A549 (cell line): ENCODE data around the gene CXADR. TPM values are rescaled to one million over a fixed set of nuclear protein-coding genes. Genes with fewer than 3 reads are reported as not detected.

ENCODE experiments used
- ATAC-seq, 2 experiments: fragments of 200-7000 bp in 1 of 2; fragments of >200 bp in 1 of 2; cut with Nextera tagmentation in 1 of 2; cut with Tn5 transposase in 1 of 2; 3 replicates each; pipeline versions ENCODE4 v1.8.0 to v1.9.1; 2018 to 2020; ENCODE audit warnings: mild to moderate bottlenecking in 1 of 2, moderate library complexity in 1 of 2
- CTCF ChIA-PET: fragments of 300-600 bp; sonication (Branson Sonifier 250); formaldehyde crosslinking; extraction: SDS; loops from one replicate; lab custom pipeline; 2021; ENCODE audit warnings: antibody characterized with exemption, inconsistent platforms; lab: Yijun Ruan, JAX
- POLR2A ChIA-PET: fragments of 350-600 bp; formaldehyde crosslinking; extraction: SDS; loops from one replicate; lab custom pipeline; 2021; ENCODE audit warnings: antibody characterized with exemption, inconsistent platforms; lab: Yijun Ruan, JAX
- DNase-seq, 2 experiments: peaks; one replicate each; pipeline versions ENCODE4 v3.0.0 to v3.0.0-alpha.2; 2011 to 2016; ENCODE audit warnings: low read depth in 1 of 2, low spot score in 1 of 2
- FAIRE-seq: peaks from 2 replicates; lab custom pipeline; 2011; peaks lifted over from hg19 to GRCh38; lab: Jason Lieb, UNC
- H3K27ac ChIP-seq, 2 experiments: fragments of >200 bp; sonication (Bioruptor Twin); formaldehyde crosslinking; 3 replicates each; pipeline ENCODE4 v1.5.1; 2016 to 2017
- H3K4me1 ChIP-seq: fragments of >200 bp; sonication (Bioruptor Twin); formaldehyde crosslinking; 3 replicates; pipeline ENCODE4 v1.6.1; 2016
- H3K4me2 ChIP-seq: fragments of >200 bp; sonication (Bioruptor Twin); formaldehyde crosslinking; 3 replicates; pipeline ENCODE4 v1.6.1; 2016
- H3K4me3 ChIP-seq: fragments of >200 bp; sonication (Bioruptor Twin); formaldehyde crosslinking; 3 replicates; pipeline ENCODE4 v1.5.1; 2016
- H3K9me3 ChIP-seq: fragments of >200 bp; sonication (Bioruptor Twin); formaldehyde crosslinking; 3 replicates; pipeline ENCODE4 v1.6.1; 2016
- ATOH8 ChIP-seq: fragments of 250-450 bp; sonication (Bioruptor Pico); IDR thresholded peaks from 2 replicates; pipeline ENCODE4 v1.5.0; 2020; ENCODE audit warnings: low read depth, mild to moderate bottlenecking, moderate library complexity
- BCL3 ChIP-seq: fragments of >200 bp; sonication (Bioruptor Twin); formaldehyde crosslinking; IDR thresholded peaks from 3 replicates; pipeline ENCODE4 v1.6.1; 2016
- CBX2 ChIP-seq: fragments of 200-600 bp; sonication (generic); IDR thresholded peaks from 2 replicates; pipeline ENCODE4 v1.6.1; 2016; ENCODE audit warnings: low read depth, mild to moderate bottlenecking, borderline replicate concordance
- CBX8 ChIP-seq: fragments of 200-600 bp; sonication (generic); IDR thresholded peaks from 2 replicates; pipeline ENCODE4 v1.6.1; 2016
- CEBPB ChIP-seq, 2 experiments: fragments of >200 bp in 1 of 2; sonication (Bioruptor Twin) in 1 of 2; formaldehyde crosslinking in 1 of 2; IDR thresholded peaks; 2 replicates each; pipeline ENCODE4 v1.6.1; 2012 to 2016
- CHD2 ChIP-seq: fragments of 150-350 bp; IDR thresholded peaks from 2 replicates; pipeline ENCODE4 v1.6.1; 2014; ENCODE audit warnings: low read length; ENCODE audit not compliant: partially characterized antibody
- CHD4 ChIP-seq: fragments of 200-600 bp; sonication (generic); IDR thresholded peaks from 2 replicates; pipeline ENCODE4 v1.6.1; 2016; ENCODE audit warnings: antibody characterized with exemption, mild to moderate bottlenecking, borderline replicate concordance
- EHF ChIP-seq: fragments of 250-450 bp; sonication (Bioruptor Pico); IDR thresholded peaks from 2 replicates; pipeline ENCODE4 v1.5.0; 2020; ENCODE audit warnings: mild to moderate bottlenecking
- EHMT2 ChIP-seq: fragments of 200-600 bp; sonication (generic); IDR thresholded peaks from 2 replicates; pipeline ENCODE4 v1.6.1; 2016; ENCODE audit warnings: antibody characterized with exemption, low read depth, mild to moderate bottlenecking, moderate library complexity
- ELK1 ChIP-seq: fragments of 150-350 bp; IDR thresholded peaks from 2 replicates; pipeline ENCODE4 v1.6.1; 2014; ENCODE audit warnings: low read depth, mild to moderate bottlenecking, low read length
- HDAC2 ChIP-seq: fragments of 200-600 bp; sonication (generic); IDR thresholded peaks from 2 replicates; pipeline ENCODE4 v1.6.1; 2016
- HEYL ChIP-seq: fragments of 250-450 bp; sonication (Bioruptor Pico); IDR thresholded peaks from 2 replicates; pipeline ENCODE4 v1.8.0; 2021; ENCODE audit warnings: mild to moderate bottlenecking, moderate library complexity
- HMGXB4 ChIP-seq: fragments of 250-450 bp; sonication (Bioruptor Pico); IDR thresholded peaks from 2 replicates; pipeline ENCODE4 v1.5.0; 2021; ENCODE audit warnings: mild to moderate bottlenecking, moderate library complexity, borderline replicate concordance
- HOXA7 ChIP-seq: fragments of 250-450 bp; sonication (Bioruptor Pico); IDR thresholded peaks from 2 replicates; pipeline ENCODE4 v1.5.0; 2020; ENCODE audit warnings: mild to moderate bottlenecking, moderate library complexity
- HOXB13 ChIP-seq: fragments of 250-450 bp; sonication (Bioruptor Pico); IDR thresholded peaks from 2 replicates; pipeline ENCODE4 v1.5.0; 2020; ENCODE audit warnings: low read depth, mild to moderate bottlenecking, moderate library complexity
- MAFK ChIP-seq: fragments of 450-650 bp; IDR thresholded peaks from 2 replicates; pipeline ENCODE4 v1.6.1; 2014; ENCODE audit not compliant: partially characterized antibody
- NFE2L2 ChIP-seq: fragments of 150-350 bp; conservative IDR thresholded peaks from 2 replicates; pipeline ENCODE4 v1.6.1; 2014; ENCODE audit warnings: low read length
- PBX3 ChIP-seq: IDR thresholded peaks from 2 replicates; pipeline ENCODE4 v1.6.1; 2012
- PHF8 ChIP-seq: fragments of 200-600 bp; sonication (generic); IDR thresholded peaks from 2 replicates; pipeline ENCODE4 v1.6.1; 2016; ENCODE audit warnings: low read depth, mild to moderate bottlenecking, antibody characterized with exemption, moderate library complexity, borderline replicate concordance
- POLR2AphosphoS2 ChIP-seq: conservative IDR thresholded peaks from 2 replicates; pipeline ENCODE4 v1.6.1; 2012; ENCODE audit warnings: low read length, improper control_type of control experiment, inconsistent platforms
- RCOR1 ChIP-seq: fragments of 150-350 bp; IDR thresholded peaks from 2 replicates; pipeline ENCODE4 v1.6.1; 2014; ENCODE audit warnings: antibody characterized with exemption, low read length, low read depth
- SREBF2 ChIP-seq: fragments of 450-650 bp; IDR thresholded peaks from 2 replicates; pipeline ENCODE4 v1.6.1; 2014; ENCODE audit warnings: mild to moderate bottlenecking, moderate library complexity
- TP53 ChIP-seq: fragments of 250-450 bp; sonication (Bioruptor Pico); IDR thresholded peaks from 2 replicates; pipeline ENCODE4 v1.5.0; 2021; ENCODE audit warnings: mild to moderate bottlenecking, moderate library complexity
- USF2 ChIP-seq: fragments of 450-650 bp; IDR thresholded peaks from 2 replicates; pipeline ENCODE4 v1.6.1; 2014; ENCODE audit warnings: antibody characterized with exemption
- ZC3H11A ChIP-seq: fragments of 450-650 bp; IDR thresholded peaks from 2 replicates; pipeline ENCODE4 v1.6.1; 2014; ENCODE audit warnings: antibody characterized with exemption, mild to moderate bottlenecking
- ZFP36 ChIP-seq: fragments of 450-650 bp; IDR thresholded peaks from 2 replicates; pipeline ENCODE4 v1.6.1; 2014; ENCODE audit warnings: borderline replicate concordance; ENCODE audit not compliant: partially characterized antibody
- ZNF302 ChIP-seq: fragments of 250-450 bp; sonication (Bioruptor Pico); IDR thresholded peaks from 2 replicates; pipeline ENCODE4 v1.9.0; 2021; ENCODE audit warnings: inconsistent platforms, mild to moderate bottlenecking, moderate library complexity
- WGBS: methylation state at CpG from one replicate; pipeline ENCODE4 v1.1.6; 2017; ENCODE audit errors: missing lambda C conversion rate; 5-methylcytosine and 5-hydroxymethylcytosine counted together
- polyA plus RNA-seq, 4 experiments: library from polyadenylated mRNA; depleted of rRNA in 3 of 4; stranded (reverse); fragments of >200 nt; fragmentation: RNase III in 1 of 4; extraction: RNeasy Plus Mini Kit Qiagen cat#74134 plus additional on column Dnase treatment in 1 of 4; gene quantifications; 2 replicates in 3 of 4; 3 replicates in 1 of 4; pipeline ENCODE4 v1.2.3, GENCODE V29; 2011 to 2017

CXADR gene
- polyA plus RNA-seq, 2 of the 4 experiments (the other 2 are of a cell fraction) = 7.7 to 21.7 TPM

- H3K9me3 ChIP-seq = no peaks in the 10 kb centered on the region
- H3K27ac ChIP-seq = no peak overlapping the region
- no peak overlapping the region for H3K4me2 ChIP-seq
- FAIRE-seq (no peak), DNase-seq (no peak), ATAC-seq (no peak)
- 94% methylated on average over 5 of the region's 5 CpGs for WGBS
- H3K4me1 ChIP-seq = no peaks in the 10 kb centered on the region
- no peak overlapping the region for H3K4me3 ChIP-seq
- TF ChIP-seq HOXA7 (CRISPR knock-in tag) = no peak
- TF ChIP-seq EHMT2 = no peak
- no peak for TF ChIP-seq ZC3H11A
- no peak for TF ChIP-seq RCOR1
- TF ChIP-seq MAFK = no peak
- no peak for TF ChIP-seq CBX2
- TF ChIP-seq CBX8 = no peak
- no peak for TF ChIP-seq CHD4
- TF ChIP-seq ZNF302 (CRISPR knock-in tag) = no peak
- TF ChIP-seq PHF8 = no peak
- CTCF ChIA-PET = interaction anchor here (1.2 kb wide), 1 partner anchor 173 kb away, joined by 4 read pairs; no protein-coding TSS in a partner anchor
- POLR2A ChIA-PET = no interaction called here
These were observed 47.7 kb downstream of the CXADR start for GRCh38 chr21:17560377-17561025.

- Histone ChIP-seq H3K4me1 (no peaks in the 10 kb centered on the region), H3K9me3 (no peaks in the 10 kb centered on the region), H3K27ac (no peak overlapping the region), H3K4me2 (no peak overlapping the region), H3K4me3 (no peak overlapping the region)
- ATAC-seq (no peak), FAIRE-seq (no peak), DNase-seq (no peak)
- POLR2A ChIA-PET = no interaction called here
- CTCF ChIA-PET = interaction anchor here (1.3 kb wide), 1 partner anchor 15 kb away, joined by 6 read pairs; no protein-coding TSS in a partner anchor
- 91% methylated on average over 9 of the region's 9 CpGs for WGBS
- TF ChIP-seq NFE2L2 (no peak), PBX3 (no peak), HEYL (no peak), TP53 (CRISPR knock-in tag) (no peak), ZFP36 (no peak), SREBF2 (no peak), USF2 (no peak), ATOH8 (CRISPR knock-in tag) (no peak), EHF (CRISPR knock-in tag) (no peak), HDAC2 (no peak), CHD2 (no peak), POLR2AphosphoS2 (no peak), CEBPB (IDR thresholded peaks at IDR 0.05) (no peak), RCOR1 (no peak), HMGXB4 (no peak), BCL3 (no peak), HOXB13 (CRISPR knock-in tag) (no peak), ELK1 (no peak), CBX8 (no peak)
These were observed 57.9 kb downstream of the CXADR start for GRCh38 chr21:17570786-17571185.
